OCI-LY7 (cell line): ENCODE measurements around the gene ZDHHC13. TPM values are rescaled to one million over a fixed set of nuclear protein-coding genes. Genes with fewer than 3 reads are reported as not detected.

Source experiments
- BruUV-seq: library from RNA; stranded (reverse); fragments of 400-500 nt; replicated peaks from 2 replicates; lab custom pipeline; 2021; lab: Mats Ljungman, UMichigan
- CTCF ChIA-PET: fragments of 300-600 bp; sonication (Branson Sonifier 250); formaldehyde crosslinking; loops from one replicate; lab custom pipeline; 2022; ENCODE audit warnings: antibody characterized with exemption; ENCODE audit not compliant: unreplicated experiment; lab: Charles Lee
- POLR2A ChIA-PET: fragments of 300-600 bp; sonication (Branson Sonifier 250); formaldehyde crosslinking; loops from one replicate; lab custom pipeline; 2022; ENCODE audit warnings: antibody characterized with exemption; lab: Charles Lee
- DNase-seq: peaks from one replicate; pipeline ENCODE4 v3.0.0-alpha.2; 2015; ENCODE audit warnings: low spot score
- H2AFZ ChIP-seq: fragments of 200-600 bp; sonication (generic), shearing (Covaris generic); 2 replicates; pipeline ENCODE4 v1.6.1; 2014; ENCODE audit warnings: mild to moderate bottlenecking, antibody characterized with exemption, low read length, moderate library complexity
- H3K27ac ChIP-seq: fragments of 200-600 bp; sonication (generic); 2 replicates; pipeline ENCODE4 v1.5.1; 2014; ENCODE audit warnings: mixed run types, low read depth, mild to moderate bottlenecking, moderate library complexity, low read length, inconsistent platforms; ENCODE audit not compliant: poor library complexity, severe bottlenecking
- H3K36me3 ChIP-seq: fragments of 200-600 bp; sonication (generic); 2 replicates; pipeline ENCODE4 v1.6.1; 2014; ENCODE audit warnings: mild to moderate bottlenecking, antibody characterized with exemption, low read length, moderate library complexity, mixed read lengths; ENCODE audit not compliant: insufficient read depth
- H3K4me1 ChIP-seq: fragments of 200-600 bp; sonication (generic); 2 replicates; pipeline ENCODE4 v1.5.1; 2014; ENCODE audit warnings: mild to moderate bottlenecking, low read length; ENCODE audit not compliant: insufficient read depth, poor library complexity, severe bottlenecking
- H3K4me2 ChIP-seq: fragments of 200-600 bp; sonication (generic); 2 replicates; pipeline ENCODE4 v1.6.1; 2014; ENCODE audit warnings: mild to moderate bottlenecking, low read length
- H3K4me3 ChIP-seq: fragments of 200-600 bp; sonication (generic); 2 replicates; pipeline ENCODE4 v1.5.1; 2014; ENCODE audit warnings: mild to moderate bottlenecking, low read depth, low read length; ENCODE audit not compliant: poor library complexity, severe bottlenecking
- H3K79me2 ChIP-seq: fragments of 200-600 bp; sonication (generic); 2 replicates; pipeline ENCODE4 v1.6.1; 2016; ENCODE audit warnings: low read depth, mild to moderate bottlenecking, low read length, moderate library complexity, mixed read lengths; ENCODE audit not compliant: insufficient read depth
- H3K9me2 ChIP-seq: fragments of 200-600 bp; sonication (generic); 2 replicates; pipeline ENCODE4 v1.6.1; 2016; ENCODE audit warnings: mild to moderate bottlenecking, low read length, mixed read lengths; ENCODE audit not compliant: insufficient read depth
- H3K9me3 ChIP-seq: fragments of 200-600 bp; sonication (generic); 2 replicates; pipeline ENCODE4 v1.6.1; 2014; ENCODE audit warnings: mild to moderate bottlenecking, mixed run types, low read length, mixed read lengths
- H4K20me1 ChIP-seq: fragments of 200-600 bp; sonication (generic); 2 replicates; pipeline ENCODE4 v1.6.1; 2014; ENCODE audit warnings: mild to moderate bottlenecking, antibody characterized with exemption, low read length, moderate library complexity, mixed read lengths; ENCODE audit not compliant: insufficient read depth
- CTCF ChIP-seq: fragments of 200-600 bp; sonication (generic); conservative IDR thresholded peaks from 2 replicates; pipeline ENCODE4 v1.5.1; 2014; ENCODE audit warnings: mild to moderate bottlenecking, antibody characterized with exemption, low read length, moderate library complexity, mixed read lengths
- EZH2phosphoT487 ChIP-seq: fragments of 200-600 bp; sonication (generic); IDR thresholded peaks from 2 replicates; pipeline ENCODE4 v1.6.1; 2018; ENCODE audit warnings: low read depth, borderline replicate concordance, mild to moderate bottlenecking, mixed run types, antibody characterized with exemption, low read length, moderate library complexity, mixed read lengths
- intact Hi-C: fragments of 100-400 bp; cut with micrococcal nuclease; formaldehyde crosslinking; loops from one replicate; pipeline ENCODE4 v1.10.0; 2022; ENCODE audit not compliant: unreplicated experiment
- total RNA-seq, 2 experiments: library from RNA; depleted of rRNA in 1 of 2; stranded (reverse); fragments of >200 nt in 1 of 2; shearing (Covaris generic) in 1 of 2; gene quantifications; 2 replicates each; pipeline ENCODE4 v1.2.3, GENCODE V29; 2014 to 2022

ZDHHC13 gene
- total RNA-seq, 2 experiments from 2014 or later = 25.0 to 28.1 TPM

DNA sequence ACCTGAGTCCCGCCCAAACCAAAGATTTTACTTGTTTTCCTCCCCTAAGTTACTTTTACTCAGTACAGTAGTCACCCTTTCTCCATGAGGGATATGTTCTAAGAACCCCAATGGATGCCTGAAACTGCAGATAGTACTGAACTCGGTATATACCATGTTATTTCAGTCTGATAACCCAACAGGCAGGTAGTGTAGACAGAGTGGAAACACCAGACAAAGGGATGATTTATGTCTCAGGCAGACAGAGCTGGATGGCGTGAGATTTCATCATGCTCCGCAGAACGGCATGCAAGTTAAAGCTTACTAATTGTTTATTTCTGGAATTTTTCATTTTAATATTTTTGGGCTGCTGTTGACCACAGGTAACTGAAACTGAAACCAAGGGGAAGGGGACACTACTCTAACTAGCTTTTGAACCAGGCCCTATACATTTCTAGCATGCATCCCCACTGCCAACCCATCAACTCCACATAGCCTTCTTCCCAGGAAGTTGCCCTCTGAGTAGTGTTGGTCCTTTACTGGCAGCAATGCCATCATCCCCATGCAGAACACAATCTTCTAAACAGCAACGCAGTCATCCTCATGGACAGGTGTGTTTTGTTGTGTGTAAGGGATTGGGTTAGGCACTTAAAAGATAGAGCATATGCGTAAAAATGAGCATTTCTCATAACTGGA is 57.1 kb downstream of the ZDHHC13 start:
- no peak overlapping the region for H3K4me3 ChIP-seq
- no peaks in the 10 kb centered on the region for H3K79me2 ChIP-seq
- TF ChIP-seq EZH2phosphoT487 = no peak
- H3K9me3 ChIP-seq = no peaks in the 10 kb centered on the region
- DNase-seq = no peak
- H3K36me3 ChIP-seq = peaks cover 70% of the 10 kb centered on the region
- BruUV-seq = no TSS peak
- intact Hi-C loops = no loop called here
- H4K20me1 ChIP-seq = no peaks in the 10 kb centered on the region
- H2AFZ ChIP-seq = no peak overlapping the region
- ChIA-PET CTCF (no interaction called here), POLR2A (interaction anchor here (0.6 to 1.0 kb wide), 2 partner anchors 12 to 285 kb away, joined by 3 read pairs; no protein-coding TSS in a partner anchor)
- H3K9me2 ChIP-seq = no peaks in the 10 kb centered on the region
- no peak overlapping the region for H3K27ac ChIP-seq
- no peak overlapping the region for H3K4me2 ChIP-seq
- H3K4me1 ChIP-seq = no peaks in the 10 kb centered on the region

GRCh38 chr11:19176629-19177186 is 59.7 kb downstream of the ZDHHC13 start:
- no TSS peak for BruUV-seq
- no peak for DNase-seq
- H3K4me3 ChIP-seq = no peak overlapping the region
- H3K36me3 ChIP-seq = peaks cover 48% of the 10 kb centered on the region
- intact Hi-C loops = no loop called here
- H3K27ac ChIP-seq = no peak overlapping the region
- H3K4me2 ChIP-seq = no peak overlapping the region
- ChIA-PET CTCF (no interaction called here), POLR2A (no interaction called here)
- no peaks in the 10 kb centered on the region for H3K9me3 ChIP-seq
- no peaks in the 10 kb centered on the region for H3K4me1 ChIP-seq
- H3K9me2 ChIP-seq = no peaks in the 10 kb centered on the region
- H2AFZ ChIP-seq = no peak overlapping the region
- no peak for TF ChIP-seq CTCF
- no peak for TF ChIP-seq EZH2phosphoT487
- H3K79me2 ChIP-seq = no peaks in the 10 kb centered on the region
- H4K20me1 ChIP-seq = no peaks in the 10 kb centered on the region

- no peak for DNase-seq
- H3K9me2 ChIP-seq = no peaks in the 10 kb centered on the region
- no peaks in the 10 kb centered on the region for H4K20me1 ChIP-seq
- no TSS peak for BruUV-seq
- no peaks in the 10 kb centered on the region for H3K9me3 ChIP-seq
- H3K79me2 ChIP-seq = no peaks in the 10 kb centered on the region
- intact Hi-C loops = no loop called here
- TF ChIP-seq CTCF (no peak), EZH2phosphoT487 (no peak)
- no peaks in the 10 kb centered on the region for H3K4me1 ChIP-seq
- H3K27ac ChIP-seq = no peak overlapping the region
- no peak overlapping the region for H3K4me2 ChIP-seq
- POLR2A ChIA-PET = interaction anchor here (1.2 kb wide), 1 partner anchor 52 kb away, joined by 3 read pairs; no protein-coding TSS in a partner anchor
- peaks cover 8% of the 10 kb centered on the region for H3K36me3 ChIP-seq
- CTCF ChIA-PET = no interaction called here
- H3K4me3 ChIP-seq = no peak overlapping the region
- H2AFZ ChIP-seq = no peak overlapping the region
Measured at GRCh38 chr11:19181531-19182261, 64.7 kb downstream of the ZDHHC13 start.
